HG02852 (cell line): ENCODE measurements around the gene CNTLN.
"Not testable (repeated sequence)": the region's sequence is repeated elsewhere in the genome, so short reads cannot be mapped to it uniquely, and the experiment has no call there.

Experiments used
- ATAC-seq: cut with Tn5 transposase; IDR thresholded peaks from one replicate; pipeline ENCODE4 v1.9.1; 2021; ENCODE audit warnings: mild to moderate bottlenecking, moderate library complexity; ENCODE audit not compliant: unreplicated experiment

CNTLN gene

GRCh38 chr9:17134396-17135294, at the start of gene CNTLN:
CNTLN (plus strand) TSS chr9:17135040; CDS start chr9:17135066, 26 bp downstream.
- ATAC-seq = peak; percentile 75

- no peak for ATAC-seq
These were observed 46.3 kb upstream of the CNTLN start for GRCh38 chr9:17088566-17088965.

GRCh38 chr9:17090041-17090440, 44.8 kb upstream of the CNTLN start:
- no peak for ATAC-seq

- ATAC-seq = no peak
These were observed 18.4 kb upstream of the CNTLN start for GRCh38 chr9:17116400-17116837.

- ATAC-seq = no peak
These were observed 17.5 kb upstream of the CNTLN start for GRCh38 chr9:17117372-17117771.

- ATAC-seq = no peak
These were observed 14.6 kb upstream of the CNTLN start for GRCh38 chr9:17120203-17120602.

- ATAC-seq = no peak
These were observed 13.6 kb upstream of the CNTLN start for GRCh38 chr9:17121264-17121663.

GRCh38 chr9:17130291-17130690, 4.5 kb upstream of the CNTLN start:
- ATAC-seq = no peak

GRCh38 chr9:17130725-17131124, 4.1 kb upstream of the CNTLN start:
- ATAC-seq = no peak

GRCh38 chr9:17131494-17131893, 3.3 kb upstream of the CNTLN start:
- ATAC-seq = no peak

GRCh38 chr9:17135295-17136160, 688 bp downstream of the CNTLN start:
- peak; percentile 66 for ATAC-seq

- no peak for ATAC-seq
These were observed 2.7 kb downstream of the CNTLN start for GRCh38 chr9:17137566-17137965.

- ATAC-seq = no peak
These were observed 3.7 kb downstream of the CNTLN start for GRCh38 chr9:17138503-17138902.

GRCh38 chr9:17140418-17140817, 5.6 kb downstream of the CNTLN start:
- ATAC-seq = no peak

- ATAC-seq = no peak
These were observed 13.5 kb downstream of the CNTLN start for GRCh38 chr9:17148324-17148723.

GRCh38 chr9:17159469-17159868, 24.6 kb downstream of the CNTLN start:
- ATAC-seq = no peak

GRCh38 chr9:17160327-17160726, 25.5 kb downstream of the CNTLN start:
- ATAC-seq = no peak

- ATAC-seq = no peak
These were observed 30.9 kb downstream of the CNTLN start for GRCh38 chr9:17165764-17166163.

GRCh38 chr9:17166346-17166745, 31.5 kb downstream of the CNTLN start:
- ATAC-seq = no peak

GRCh38 chr9:17171309-17172094, 36.7 kb downstream of the CNTLN start:
- ATAC-seq = no peak

GRCh38 chr9:17177496-17177895, 42.7 kb downstream of the CNTLN start:
- not testable (repeated sequence) for ATAC-seq
